ELF-1 (cell line): Measurements from ENCODE around the gene POC1A.

Experiments used
- DNase-seq: peaks from one replicate; pipeline ENCODE4 v3.0.0-alpha.2; 2016; ENCODE audit warnings: low read depth, low spot score

The POC1A gene

GRCh38 chr3:52086976-52087663, 67.1 kb downstream of the POC1A start:
- no peak for DNase-seq

GRCh38 chr3:52086461-52086860, 67.8 kb downstream of the POC1A start:
- no peak for DNase-seq

DNA sequence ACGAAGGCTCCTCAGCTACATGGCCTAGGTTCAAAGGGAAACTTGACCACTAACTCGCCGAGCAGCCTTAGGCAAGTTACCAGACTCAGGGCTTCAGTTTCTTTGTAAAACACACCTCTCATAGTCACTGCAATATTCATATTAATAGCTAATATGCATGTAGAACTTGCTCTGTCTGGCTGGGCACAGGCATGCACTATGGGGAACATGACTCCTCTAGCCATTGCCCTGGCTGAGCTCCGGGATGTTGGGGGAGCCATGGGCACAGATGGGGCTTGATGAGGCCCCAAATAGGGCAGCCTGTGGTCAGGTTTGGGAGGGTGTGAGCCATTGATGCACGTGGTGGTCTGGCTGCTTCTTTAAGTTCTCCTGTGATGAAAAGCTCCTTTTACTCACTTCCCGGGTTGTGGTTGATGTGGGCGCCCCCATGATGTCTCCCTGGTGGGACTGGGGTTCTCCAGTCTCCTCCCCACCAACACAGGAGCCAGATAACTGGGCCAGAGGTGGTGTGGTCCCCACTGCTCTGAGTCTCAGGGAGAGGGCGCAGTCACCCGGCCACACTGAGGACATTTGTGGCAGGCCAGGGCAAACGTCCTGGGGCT, 68.4 kb downstream of the POC1A start:
- no peak for DNase-seq

DNA sequence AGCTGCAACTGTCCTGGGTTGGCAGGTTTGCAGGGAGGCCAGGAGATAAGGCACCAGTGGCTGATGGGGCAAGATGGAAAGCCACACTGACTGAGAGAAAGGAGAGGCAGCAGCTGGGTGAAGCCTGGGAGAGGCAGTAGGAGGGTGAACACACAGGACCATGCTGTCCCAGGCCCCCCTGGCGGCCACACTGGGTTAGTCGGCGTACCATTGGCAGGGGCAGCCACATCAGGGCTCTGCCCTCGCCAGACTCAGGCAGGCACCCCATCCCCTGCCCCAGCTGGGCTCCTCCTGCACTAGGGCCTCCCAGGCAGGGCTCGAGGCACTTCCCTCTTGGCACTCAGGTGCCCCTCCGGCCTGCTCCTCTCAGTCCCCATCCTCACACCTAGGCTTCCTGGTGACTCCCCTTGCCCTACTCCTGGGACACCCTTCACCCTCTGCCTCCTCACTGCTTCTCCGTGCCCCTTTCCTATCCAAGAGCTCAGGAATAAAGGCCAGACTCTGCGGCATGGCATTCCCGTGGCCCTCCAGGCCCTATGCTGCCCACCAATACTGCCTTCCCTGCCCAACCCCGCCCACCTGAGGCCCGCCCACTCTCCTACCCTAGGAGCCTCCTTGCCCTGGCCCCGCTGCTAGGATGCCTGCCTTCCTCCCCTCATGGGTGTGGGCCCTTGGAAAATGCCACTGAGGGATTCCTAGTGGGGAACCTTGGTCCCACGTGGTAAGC, 69.1 kb downstream of the POC1A start:
- no peak for DNase-seq

DNA sequence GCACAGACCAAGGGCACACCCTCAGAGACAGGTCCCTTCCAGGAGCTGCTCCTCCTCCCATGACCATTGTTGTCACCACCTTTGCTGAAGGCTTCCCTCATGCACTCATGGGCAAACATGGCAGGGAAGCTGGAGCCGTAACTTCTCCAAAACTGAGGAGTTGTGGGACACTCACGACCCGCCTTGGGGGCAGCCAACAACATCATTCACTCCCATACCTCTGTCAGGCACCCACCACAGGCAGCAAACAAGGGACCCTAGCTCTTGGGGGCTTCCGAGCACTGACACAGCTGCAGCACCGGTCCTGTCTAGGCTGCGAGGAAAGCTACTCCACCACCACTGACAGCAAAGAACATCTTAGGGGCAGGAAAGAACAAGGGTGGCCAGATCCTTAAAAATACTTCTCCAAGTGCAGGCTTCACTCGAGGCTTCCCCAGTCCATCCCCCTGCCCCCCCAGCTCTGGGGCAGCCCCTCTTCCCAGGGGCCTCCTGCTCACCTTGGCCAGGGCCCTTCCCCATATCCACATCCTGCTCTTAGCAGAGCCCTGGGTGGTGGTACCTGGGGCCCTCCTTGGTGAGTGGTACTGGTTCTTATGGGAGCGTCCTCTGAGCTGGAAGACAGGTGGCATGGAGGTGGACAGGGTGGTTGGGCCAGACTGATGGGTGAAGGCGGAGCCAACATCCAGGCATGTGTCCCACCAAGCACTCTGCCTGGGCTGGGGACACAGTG, 69.8 kb downstream of the POC1A start:
- no peak for DNase-seq

- DNase-seq: no peak
Observed at GRCh38 chr3:52083556-52084087, 70.6 kb downstream of the POC1A start.

DNA sequence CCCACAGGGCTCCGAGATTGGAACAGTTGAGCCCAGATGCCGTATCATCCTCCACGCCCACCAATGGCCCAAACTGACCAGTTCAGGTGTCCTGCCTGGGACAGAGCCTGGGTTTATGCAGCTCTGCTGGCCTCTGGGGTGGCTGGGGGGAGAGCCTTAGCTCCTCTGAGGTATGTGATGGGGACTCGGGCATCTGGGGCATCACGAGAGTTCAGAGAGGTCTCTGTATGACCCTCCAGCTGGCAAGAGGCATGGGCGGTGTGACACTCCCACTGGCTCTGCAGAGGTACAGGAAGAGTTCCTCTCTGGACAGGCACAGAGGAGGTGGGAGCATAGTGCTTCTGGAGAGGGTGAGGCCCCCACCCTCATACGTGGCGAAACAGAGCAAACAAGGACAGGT, 71.3 kb downstream of the POC1A start:
- no peak for DNase-seq

- no peak for DNase-seq
Observed at GRCh38 chr3:52080830-52081719, 73.1 kb downstream of the POC1A start.

GRCh38 chr3:52079958-52080357, 74.3 kb downstream of the POC1A start:
- no peak for DNase-seq

- DNase-seq: no peak
Observed at GRCh38 chr3:52078781-52079560, 75.3 kb downstream of the POC1A start.

- DNase-seq: peak; percentile 58
Observed at GRCh38 chr3:52077925-52078324, 76.3 kb downstream of the POC1A start.

- DNase-seq: peak; percentile 76
Observed at GRCh38 chr3:52076896-52077780, 77.1 kb downstream of the POC1A start.

- no peak for DNase-seq
Observed at GRCh38 chr3:52073490-52073889, 80.7 kb downstream of the POC1A start.

GRCh38 chr3:52072471-52072870, 81.8 kb downstream of the POC1A start:
- DNase-seq: no peak

DNA sequence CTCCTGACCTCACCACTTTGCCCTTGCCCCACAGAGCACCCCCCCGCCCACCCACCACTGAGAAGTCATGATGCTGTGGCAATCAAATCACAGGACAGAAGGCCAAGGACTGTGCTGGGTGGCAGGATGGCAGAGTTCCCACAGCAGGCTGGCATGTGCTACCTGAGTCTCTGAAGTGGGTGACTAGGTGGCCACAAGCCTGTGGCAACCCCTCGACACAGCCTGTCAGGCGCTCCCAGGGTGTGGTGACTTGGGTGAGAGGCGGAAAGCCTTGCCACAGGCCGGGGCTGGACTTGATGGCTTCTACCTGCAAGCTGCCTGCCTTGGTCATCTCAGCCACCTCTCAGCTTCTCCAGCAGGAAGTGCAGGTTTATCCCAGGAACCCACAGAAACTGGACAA, 82.2 kb downstream of the POC1A start:
- DNase-seq: no peak

GRCh38 chr3:52070724-52071621, 83.2 kb downstream of the POC1A start:
- no peak for DNase-seq

- no peak for DNase-seq
Observed at GRCh38 chr3:52069855-52070254, 84.4 kb downstream of the POC1A start.

DNA sequence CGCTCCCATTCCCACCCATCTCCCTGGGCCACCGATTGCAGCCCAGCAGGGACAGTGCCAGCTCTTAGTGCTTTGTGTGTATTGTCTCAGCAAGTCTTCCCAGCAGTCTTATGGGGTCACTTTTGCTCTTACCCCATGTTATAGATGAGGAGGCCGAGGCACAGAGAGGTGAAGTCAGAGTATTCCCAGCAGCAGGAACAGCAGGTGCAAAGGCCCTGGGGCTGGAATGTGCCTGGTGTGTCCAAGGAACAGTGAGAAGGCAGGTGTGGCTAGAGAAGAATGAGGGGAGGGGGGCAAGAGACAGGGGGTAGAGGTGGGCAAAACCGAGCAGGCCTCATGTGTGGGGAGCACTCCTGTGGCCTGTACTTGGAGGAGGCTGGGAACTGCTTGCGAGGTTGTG, 85.1 kb downstream of the POC1A start:
- no peak for DNase-seq
